Testis (tissue), 3 donors: Measurements from ENCODE around the gene KCNAB1. TPM values are rescaled to one million over a fixed set of nuclear protein-coding genes. Genes with fewer than 3 reads are reported as not detected.

Source experiments
- DNase-seq: peaks from one replicate; pipeline ENCODE4 v3.0.0-alpha.2; 2019
- H3K27ac ChIP-seq, 2 donors: fragments of 200-600 bp; sonication (generic); one replicate each; pipeline ENCODE4 v1.5.1; 2019
- H3K27me3 ChIP-seq: fragments of 200-600 bp; sonication (generic); one replicate; pipeline ENCODE4 v1.5.1; 2019
- H3K36me3 ChIP-seq: fragments of 200-600 bp; sonication (generic); one replicate; pipeline ENCODE4 v1.5.1; 2017; ENCODE audit warnings: low read depth; ENCODE audit errors: missing control alignments
- H3K4me1 ChIP-seq: fragments of 200-600 bp; sonication (generic); one replicate; pipeline ENCODE4 v1.5.1; 2019
- H3K4me3 ChIP-seq, 2 donors: fragments of 200-600 bp; sonication (generic); one replicate each; pipeline ENCODE4 v1.5.1; 2017 to 2019
- H3K9me3 ChIP-seq: fragments of 200-600 bp; sonication (generic); one replicate; pipeline ENCODE4 v1.5.1; 2017
- POLR2A ChIP-seq: fragments of 450-650 bp; IDR thresholded peaks from one replicate; pipeline ENCODE4 v1.6.1; 2017; ENCODE audit warnings: antibody characterized with exemption, mild to moderate bottlenecking, moderate library complexity
- WGBS, 2 donors: methylation state at CpG; one replicate each; pipeline ENCODE4 v1.1.5; 2018; 5-methylcytosine and 5-hydroxymethylcytosine counted together
- intact Hi-C: fragments of 100-400 bp; cut with DNase I; formaldehyde crosslinking; loops from one replicate; pipeline ENCODE4 v1.15.1; 2023; ENCODE audit warnings: low total_unique reads
- polyA plus RNA-seq: library from polyadenylated mRNA; stranded (reverse); fragments of 350-450 nt; fragmentation: Illumina TruSeq; extraction: RNeasy Lipid Tissue Mini Kit (QIAGEN cat#74804); gene quantifications from one replicate; pipeline ENCODE4 v1.2.3, GENCODE V29; 2014; ENCODE audit warnings: low read depth, low replicate concordance; ENCODE audit not compliant: insufficient read depth
- total RNA-seq, 2 donors: library from RNA; depleted of rRNA; stranded (reverse); fragments of >200 nt; gene quantifications; one replicate each; pipeline ENCODE4 v1.2.3, GENCODE V29; 2016
- TF ChIP-seq, protein P1 (sequence below), 3 experiments: fragments of 450-650 bp in 2 of 3; fragments of 200-600 bp in 1 of 3; sonication (generic) in 1 of 3; IDR thresholded peaks; one replicate each; pipeline ENCODE4 v1.5.1; 2016 to 2019; ENCODE audit warnings: antibody characterized with exemption in 3 of 3, mild to moderate bottlenecking in 2 of 3, moderate library complexity in 1 of 3

Gene KCNAB1
- total and polyA plus RNA-seq, 3 donors from 2014 or later, result 3.8 to 8.9 (median 5.7) TPM

DNA sequence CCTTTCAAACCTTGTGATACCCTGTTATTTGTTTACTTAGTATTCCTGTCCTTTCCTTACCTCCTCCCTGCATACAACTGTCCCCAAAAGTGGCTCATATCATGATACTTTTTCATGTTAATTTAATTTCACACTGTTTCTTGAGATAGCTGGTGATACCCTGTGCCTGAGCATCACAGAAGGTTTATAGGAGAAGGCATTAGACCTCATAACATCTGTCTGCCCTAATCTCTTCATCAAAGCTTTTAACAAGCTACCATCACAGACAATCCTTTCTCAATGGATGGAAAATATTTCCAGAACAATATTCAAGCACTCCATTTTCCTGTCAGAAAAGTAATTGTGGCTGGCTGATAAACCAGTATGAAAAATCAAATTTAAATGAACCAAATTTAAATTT is 353.0 kb downstream of the KCNAB1 start:
- H3K4me3 ChIP-seq, result no peak overlapping the region
- no peaks in the 10 kb centered on the region for H3K9me3 ChIP-seq
- DNase-seq, result no peak
- TF ChIP-seq, protein P1, sequence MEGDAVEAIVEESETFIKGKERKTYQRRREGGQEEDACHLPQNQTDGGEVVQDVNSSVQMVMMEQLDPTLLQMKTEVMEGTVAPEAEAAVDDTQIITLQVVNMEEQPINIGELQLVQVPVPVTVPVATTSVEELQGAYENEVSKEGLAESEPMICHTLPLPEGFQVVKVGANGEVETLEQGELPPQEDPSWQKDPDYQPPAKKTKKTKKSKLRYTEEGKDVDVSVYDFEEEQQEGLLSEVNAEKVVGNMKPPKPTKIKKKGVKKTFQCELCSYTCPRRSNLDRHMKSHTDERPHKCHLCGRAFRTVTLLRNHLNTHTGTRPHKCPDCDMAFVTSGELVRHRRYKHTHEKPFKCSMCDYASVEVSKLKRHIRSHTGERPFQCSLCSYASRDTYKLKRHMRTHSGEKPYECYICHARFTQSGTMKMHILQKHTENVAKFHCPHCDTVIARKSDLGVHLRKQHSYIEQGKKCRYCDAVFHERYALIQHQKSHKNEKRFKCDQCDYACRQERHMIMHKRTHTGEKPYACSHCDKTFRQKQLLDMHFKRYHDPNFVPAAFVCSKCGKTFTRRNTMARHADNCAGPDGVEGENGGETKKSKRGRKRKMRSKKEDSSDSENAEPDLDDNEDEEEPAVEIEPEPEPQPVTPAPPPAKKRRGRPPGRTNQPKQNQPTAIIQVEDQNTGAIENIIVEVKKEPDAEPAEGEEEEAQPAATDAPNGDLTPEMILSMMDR (IDR thresholded peaks at IDR 0.05), result no peak
- no peak for TF ChIP-seq POLR2A
- H3K4me1 ChIP-seq, result peaks cover 6% of the 10 kb centered on the region
- no peaks in the 10 kb centered on the region for H3K27me3 ChIP-seq
- H3K27ac ChIP-seq, result no peak overlapping the region
- no peaks in the 10 kb centered on the region for H3K36me3 ChIP-seq
- intact Hi-C loops, result no loop called here

DNA sequence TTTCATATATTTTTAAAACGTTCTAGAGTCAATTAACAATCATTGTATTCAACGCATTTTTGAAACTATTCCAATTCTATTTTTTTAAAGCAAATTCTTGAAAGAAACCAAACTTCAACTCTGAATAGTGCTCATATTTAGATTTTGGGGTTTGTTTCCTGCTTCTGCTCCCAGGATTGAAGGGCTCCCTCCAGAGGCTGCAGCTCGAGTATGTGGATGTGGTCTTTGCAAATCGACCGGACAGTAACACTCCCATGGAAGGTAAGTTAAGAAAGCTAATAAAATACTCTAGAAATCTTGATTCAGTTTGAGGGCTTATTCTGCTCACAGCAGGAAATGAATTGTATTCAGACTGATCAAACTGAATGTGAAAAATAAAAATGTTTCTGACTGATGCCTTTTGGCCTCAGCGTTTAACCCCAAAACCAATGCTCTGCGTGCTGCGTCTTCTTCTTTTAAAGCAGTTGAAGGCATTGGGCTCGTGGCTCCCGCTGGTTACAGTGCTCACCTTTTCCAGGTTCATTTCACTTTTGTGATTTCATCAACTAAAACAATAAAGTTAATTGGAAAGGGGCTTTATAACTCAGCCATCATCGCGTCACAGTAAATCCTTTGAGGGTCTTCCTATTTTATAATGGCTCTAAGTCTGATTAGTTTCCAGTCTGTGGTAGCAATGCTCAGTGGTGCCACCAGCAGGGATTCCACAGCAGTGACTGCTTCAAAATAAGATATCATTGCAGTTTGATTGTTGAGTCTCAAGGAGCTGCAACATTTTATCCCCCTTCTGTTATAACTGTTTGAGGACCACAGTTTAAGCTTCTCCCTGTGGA is 354.4 kb downstream of the KCNAB1 start:
- H3K27ac ChIP-seq, result no peak overlapping the region
- no peak for TF ChIP-seq POLR2A
- TF ChIP-seq, protein P1 (IDR thresholded peaks at IDR 0.05), result peak in 2 of 3 experiments; percentile 32 to 37
- H3K36me3 ChIP-seq, result no peaks in the 10 kb centered on the region
- WGBS, 2 donors, result 64 to 72% methylated on average over 12 of the region's 12 CpGs
- intact Hi-C loops, result no loop called here
- peak; percentile 40 for DNase-seq
- no peaks in the 10 kb centered on the region for H3K9me3 ChIP-seq
- H3K4me3 ChIP-seq, result no peak overlapping the region
- no peaks in the 10 kb centered on the region for H3K27me3 ChIP-seq
- H3K4me1 ChIP-seq, result peaks cover 6% of the 10 kb centered on the region

DNA sequence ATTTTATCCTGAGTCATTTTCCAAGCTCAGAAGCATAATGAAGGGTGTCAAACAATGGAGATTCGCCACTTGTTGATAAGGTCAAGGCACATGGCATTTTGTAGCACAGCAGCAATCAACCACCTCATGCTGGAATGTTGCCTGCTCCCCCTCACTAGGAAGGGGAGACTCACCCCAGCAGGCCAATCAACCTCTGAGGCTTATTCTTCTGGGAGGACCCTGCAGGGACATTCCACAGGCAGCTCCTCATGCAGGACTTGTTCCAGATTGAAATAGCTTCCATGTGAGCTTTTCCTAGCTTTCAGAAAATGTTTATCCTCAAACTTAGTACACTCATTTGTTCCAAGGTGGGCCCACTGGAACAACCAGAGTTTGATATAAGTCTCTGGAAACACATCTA is 356.9 kb downstream of the KCNAB1 start:
- DNase-seq, result no peak
- intact Hi-C loops, result no loop called here
- no peak overlapping the region for H3K4me3 ChIP-seq
- H3K4me1 ChIP-seq, result no peaks in the 10 kb centered on the region
- no peaks in the 10 kb centered on the region for H3K9me3 ChIP-seq
- 83 to 86% methylated on average over 1 of the region's 1 CpG for WGBS, 2 donors
- TF ChIP-seq POLR2A, result no peak
- TF ChIP-seq, protein P1 (IDR thresholded peaks at IDR 0.05), result no peak
- H3K27me3 ChIP-seq, result no peaks in the 10 kb centered on the region
- no peaks in the 10 kb centered on the region for H3K36me3 ChIP-seq
- H3K27ac ChIP-seq, result no peak overlapping the region

DNA sequence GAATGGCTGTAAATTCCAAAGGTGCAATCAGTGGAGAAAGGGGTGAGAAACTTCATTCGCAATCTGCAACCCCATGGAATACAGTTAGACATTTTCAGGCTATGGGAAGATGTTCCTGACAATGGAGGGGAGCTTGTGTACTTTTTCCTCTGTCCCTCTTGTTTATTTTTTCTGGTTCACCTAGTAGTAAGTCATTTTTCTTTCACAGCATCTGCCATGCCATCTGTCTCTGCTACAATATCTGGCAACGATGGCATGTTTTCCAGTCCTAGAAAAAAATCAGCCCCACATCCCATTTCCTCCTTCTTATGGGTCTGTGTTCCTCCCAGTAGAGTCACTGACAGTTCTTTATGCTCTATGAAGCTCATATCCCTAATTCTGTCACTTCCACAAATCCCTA is 358.5 kb downstream of the KCNAB1 start:
- Histone ChIP-seq H3K27me3 (no peaks in the 10 kb centered on the region), H3K27ac (no peak overlapping the region), H3K36me3 (no peaks in the 10 kb centered on the region), H3K9me3 (no peaks in the 10 kb centered on the region), H3K4me3 (no peak overlapping the region), H3K4me1 (no peaks in the 10 kb centered on the region)
- intact Hi-C loops, result no loop called here
- TF ChIP-seq, protein P1 (IDR thresholded peaks at IDR 0.05), result no peak
- no peak for TF ChIP-seq POLR2A
- WGBS, 2 donors, result 77 to 86% methylated on average over 2 of the region's 2 CpGs
- DNase-seq, result no peak

DNA sequence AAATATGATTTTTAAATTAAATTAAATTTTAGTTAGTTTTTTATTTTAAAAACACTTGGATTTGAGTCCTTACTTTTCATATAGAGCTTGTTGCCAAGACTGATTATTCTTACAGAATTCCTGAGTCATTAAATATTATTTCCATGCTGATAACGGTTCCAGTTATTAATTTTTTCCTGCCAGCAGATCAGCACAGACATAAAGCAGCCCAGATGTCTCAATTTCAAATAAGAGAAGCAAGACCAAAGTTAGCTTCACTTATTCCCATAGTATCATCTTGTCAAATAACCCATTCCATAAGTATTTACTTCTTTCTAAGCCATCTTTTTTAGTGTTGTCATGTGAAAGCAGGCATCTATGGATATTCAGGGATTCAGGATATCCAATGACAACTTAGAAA is 359.2 kb downstream of the KCNAB1 start:
- no peaks in the 10 kb centered on the region for H3K36me3 ChIP-seq
- H3K4me3 ChIP-seq, result no peak overlapping the region
- no peaks in the 10 kb centered on the region for H3K27me3 ChIP-seq
- WGBS, 2 donors, result 60 to 68% methylated on average over 1 of the region's 1 CpG
- TF ChIP-seq POLR2A, result no peak
- TF ChIP-seq, protein P1 (IDR thresholded peaks at IDR 0.05), result no peak
- no peaks in the 10 kb centered on the region for H3K4me1 ChIP-seq
- no peak for DNase-seq
- H3K9me3 ChIP-seq, result no peaks in the 10 kb centered on the region
- intact Hi-C loops, result no loop called here
- H3K27ac ChIP-seq, result no peak overlapping the region
